ENCODE data around the gene CD46. TPM values are rescaled to one million over a fixed set of nuclear protein-coding genes. Genes with fewer than 3 reads are reported as not detected.
"Not testable (repeated sequence)": the region's sequence is repeated elsewhere in the genome, so short reads cannot be mapped to it uniquely, and the experiment has no call there.

CD46 gene
- 228 TPM for total RNA-seq

GRCh38 chr1:207751790-207752455, at the start of gene CD46:
CD46 (plus strand) TSS chr1:207752054; CDS start chr1:207752213, 159 bp downstream.
- peak; percentile 97 for DNase-seq (ENCODE audit: low spot score)

DNA sequence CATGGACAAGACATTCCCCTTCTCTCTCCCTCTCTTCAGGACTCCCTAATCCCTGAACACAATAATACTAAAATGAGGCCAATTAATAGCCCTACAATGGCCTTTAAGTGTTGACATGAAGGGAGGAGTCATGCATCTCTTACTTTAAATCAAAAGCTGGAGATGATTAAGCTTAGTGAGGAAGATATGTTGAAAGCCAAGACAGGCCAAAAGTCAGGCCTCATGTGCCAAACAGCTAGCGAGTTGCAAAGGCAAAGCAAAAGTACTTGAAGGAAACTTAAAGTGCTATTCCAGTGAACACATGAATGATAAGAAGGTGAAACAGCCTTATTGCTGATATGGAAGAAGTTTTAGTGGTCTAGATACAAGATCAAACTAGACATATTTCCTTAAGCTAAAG, 49.5 kb upstream of the CD46 start:
- no peak for DNase-seq (ENCODE audit: low spot score)

DNA sequence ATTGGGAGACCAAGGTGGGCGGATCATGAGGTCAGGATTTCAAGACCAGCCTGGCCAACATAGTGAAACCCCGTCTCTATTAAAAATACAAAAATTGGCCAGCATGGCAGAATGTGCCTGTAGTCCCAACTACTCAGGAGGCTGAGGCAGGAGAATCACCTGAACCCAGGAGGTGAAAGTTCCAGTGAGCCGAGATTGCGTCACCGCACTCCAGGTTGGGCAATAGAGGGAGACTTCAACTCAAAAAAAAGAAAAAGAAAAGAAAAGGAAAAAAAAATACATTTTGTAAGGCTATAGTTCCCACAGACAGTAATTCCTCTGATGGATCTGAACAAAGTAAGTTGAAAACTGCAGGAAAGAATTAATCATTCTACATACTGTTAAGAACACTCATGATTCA, 48.1 kb upstream of the CD46 start:
- no peak for DNase-seq (ENCODE audit: low spot score)

DNA sequence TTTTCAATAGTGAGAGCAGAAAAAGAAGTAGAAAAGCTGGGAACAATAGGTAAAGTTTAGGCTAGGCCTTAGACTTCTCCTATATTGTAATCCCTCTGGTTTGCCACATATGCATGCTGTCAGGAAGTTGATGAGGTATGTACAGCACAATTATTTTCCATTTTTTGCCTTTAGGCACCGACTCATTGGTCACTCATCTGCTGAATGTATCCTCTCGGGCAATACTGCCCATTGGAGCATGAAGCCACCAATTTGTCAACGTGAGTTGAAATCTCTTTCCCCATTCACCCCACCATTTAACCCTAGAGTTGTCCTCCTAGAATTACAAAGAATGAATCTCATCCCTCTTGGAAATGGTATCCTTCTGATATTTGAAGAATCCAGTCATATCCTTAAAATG, 43.9 kb upstream of the CD46 start:
- DNase-seq (ENCODE audit: low spot score): not testable (repeated sequence)

- no peak for DNase-seq (ENCODE audit: low spot score)
Measured at GRCh38 chr1:207711285-207711684, 40.6 kb upstream of the CD46 start.

DNA sequence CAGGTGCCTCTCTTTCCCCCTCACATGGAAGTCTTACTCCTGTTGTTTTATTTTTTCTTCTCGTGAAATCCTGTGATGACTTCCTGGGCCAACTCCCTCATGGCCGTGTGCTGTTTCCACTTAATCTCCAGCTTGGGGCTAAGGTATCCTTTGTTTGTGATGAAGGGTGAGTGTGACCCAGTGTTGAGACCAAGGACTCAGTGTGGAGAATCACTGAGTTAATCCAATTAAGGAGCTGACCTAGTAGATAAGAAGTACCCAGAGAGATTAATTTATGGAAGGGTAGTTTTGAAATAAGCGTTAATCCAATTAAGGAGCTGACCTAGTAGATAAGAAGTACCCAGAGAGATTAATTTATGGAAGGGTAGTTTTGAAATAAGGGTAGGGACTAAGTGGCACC, 39.2 kb upstream of the CD46 start:
- DNase-seq (ENCODE audit: low spot score): not testable (repeated sequence)

GRCh38 chr1:207713529-207713928, 38.3 kb upstream of the CD46 start:
- DNase-seq (ENCODE audit: low spot score): no peak

- DNase-seq (ENCODE audit: low spot score): no peak
Measured at GRCh38 chr1:207719234-207719633, 32.6 kb upstream of the CD46 start.

- DNase-seq (ENCODE audit: low spot score): not testable (repeated sequence)
Measured at GRCh38 chr1:207728200-207728858, 23.5 kb upstream of the CD46 start.

DNA sequence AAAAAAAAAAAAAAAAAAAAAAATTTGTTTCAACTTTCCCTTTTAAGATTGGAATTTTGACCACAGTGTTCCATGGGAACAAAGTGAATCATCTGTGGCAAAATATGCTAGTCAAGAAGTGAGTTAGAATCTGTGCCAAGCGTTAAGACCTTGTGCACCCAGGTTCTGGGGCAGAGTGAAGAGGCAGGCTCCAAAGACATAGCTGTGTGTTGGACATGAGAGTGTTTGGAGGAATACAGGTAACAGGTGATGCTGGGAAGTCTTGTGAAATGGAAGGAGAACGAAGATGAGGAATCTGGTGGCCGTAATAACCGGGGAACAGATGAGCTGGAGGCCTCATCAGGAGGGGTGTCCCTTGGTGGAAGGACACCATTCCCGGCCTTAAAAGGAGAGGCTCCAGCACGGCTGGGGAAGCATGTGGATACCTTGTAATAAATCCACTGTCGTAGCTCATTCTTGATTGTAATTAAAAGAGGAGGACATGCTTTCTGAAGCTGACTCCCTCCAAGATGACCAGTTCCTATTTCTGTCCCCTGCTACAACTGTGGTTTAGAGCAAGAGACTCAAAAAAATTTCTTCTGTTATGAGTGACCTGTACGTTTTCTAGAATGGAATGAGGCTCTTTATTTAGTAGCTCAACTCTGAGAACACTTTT, 14.2 kb upstream of the CD46 start:
- DNase-seq (ENCODE audit: low spot score): not testable (repeated sequence)

DNA sequence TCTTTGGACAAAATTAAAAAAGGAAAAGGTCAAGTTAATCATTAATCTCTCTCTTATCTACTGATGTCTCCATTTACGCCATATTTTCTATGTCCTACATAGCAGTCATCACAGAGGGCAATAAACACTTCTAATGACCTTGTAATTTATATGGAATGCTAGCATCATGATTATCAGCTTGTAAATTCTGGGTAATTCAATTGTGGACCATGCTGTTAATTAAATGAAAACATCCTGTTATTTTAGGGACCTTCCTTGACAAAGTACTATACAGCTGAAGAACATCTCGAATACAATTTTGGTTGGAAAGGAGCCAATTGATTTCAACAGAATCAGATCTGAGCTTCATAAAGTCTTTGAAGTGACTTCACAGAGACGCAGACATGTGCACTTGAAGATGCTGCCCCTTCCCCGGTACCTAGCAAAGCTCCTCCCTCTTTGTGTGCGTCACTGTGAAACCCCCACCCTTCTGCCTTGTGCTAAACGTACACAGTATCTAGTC, 13.6 kb upstream of the CD46 start:
- not testable (repeated sequence) for DNase-seq (ENCODE audit: low spot score)

DNA sequence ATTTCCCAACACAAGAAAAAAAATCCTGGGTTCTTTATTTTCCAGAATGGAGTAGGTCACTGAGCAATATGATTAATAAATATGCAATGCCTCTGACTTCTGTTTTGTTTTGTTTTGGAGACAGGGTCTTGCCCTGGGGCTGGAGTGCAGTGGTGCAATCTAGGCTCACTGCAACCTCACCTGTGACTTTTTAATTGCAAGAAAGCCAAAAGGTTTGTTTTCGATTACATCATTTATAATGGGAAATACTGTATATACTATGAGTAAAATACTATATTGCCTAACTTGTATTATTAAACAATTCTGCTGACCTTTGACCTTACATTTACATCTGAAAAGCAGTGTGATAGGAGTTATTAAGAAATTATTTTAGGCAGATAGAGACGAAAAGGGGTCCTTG, 11.6 kb upstream of the CD46 start:
- DNase-seq (ENCODE audit: low spot score): no peak

- DNase-seq (ENCODE audit: low spot score): no peak
Measured at GRCh38 chr1:207742850-207743555, 8.9 kb upstream of the CD46 start.

- DNase-seq (ENCODE audit: low spot score): no peak
Measured at GRCh38 chr1:207744000-207744534, 7.8 kb upstream of the CD46 start.

GRCh38 chr1:207745285-207745684, 6.6 kb upstream of the CD46 start:
- DNase-seq (ENCODE audit: low spot score): no peak

GRCh38 chr1:207745839-207746767, 5.8 kb upstream of the CD46 start:
- DNase-seq (ENCODE audit: low spot score): no peak

GRCh38 chr1:207747627-207748492, 4.0 kb upstream of the CD46 start:
- no peak for DNase-seq (ENCODE audit: low spot score)

DNA sequence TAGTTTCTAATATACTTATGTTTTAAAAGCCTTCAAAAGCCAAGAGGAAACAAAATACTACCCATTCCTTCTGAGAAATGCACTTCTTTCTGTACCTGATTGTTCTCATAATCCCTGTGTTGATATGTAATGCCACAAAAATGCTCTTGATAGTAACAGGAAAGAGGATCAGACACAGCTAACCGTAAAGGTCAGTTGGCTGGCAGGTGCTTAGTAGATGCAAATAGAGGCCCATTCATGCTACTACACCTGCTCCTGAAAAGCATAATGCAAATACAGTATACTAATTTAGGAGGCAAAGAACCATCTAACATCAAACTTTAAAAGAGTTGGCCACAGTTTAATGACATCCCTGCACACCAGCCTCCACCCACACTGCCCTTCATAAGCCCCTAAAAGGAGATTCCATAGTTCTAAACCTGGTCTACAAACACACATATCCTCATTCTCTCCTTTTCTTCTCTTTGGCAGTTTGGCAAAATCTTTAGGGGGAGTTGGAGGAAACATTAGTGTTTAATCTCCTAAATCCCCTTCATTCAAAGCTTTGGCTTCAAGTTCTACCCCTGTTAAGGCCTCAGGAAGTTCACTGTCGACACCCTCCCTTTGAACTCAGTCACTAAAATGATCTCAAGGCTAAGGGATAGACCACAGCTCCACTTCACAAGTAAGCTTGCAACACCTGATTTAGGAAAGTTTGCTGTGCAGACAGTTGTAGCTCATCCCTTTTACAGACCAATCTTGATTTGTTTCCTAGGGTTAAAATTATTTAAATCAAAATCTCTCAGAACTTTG, 2.9 kb upstream of the CD46 start:
- no peak for DNase-seq (ENCODE audit: low spot score)

Data from mucosa of gallbladder (tissue), 1 donor.